T-helper 2 cell treated with Interferon-gamma antibody and Interleukin-4, amounts not matched to agents 5 μg/mL and 100 μg/mL, for 36 hours (primary cell): Measurements from ENCODE around the gene ACLY.
"Not testable (repeated sequence)": the region's sequence is repeated elsewhere in the genome, so short reads cannot be mapped to it uniquely, and the experiment has no call there.

Experiments
- DNase-seq: peaks from one replicate; pipeline ENCODE4 v3.0.0; 2021; ENCODE audit warnings: low spot score
- H3K27ac Mint-ChIP-seq: one replicate; pipeline ENCODE4 v1.8.0; 2021; ENCODE audit warnings: mild to moderate bottlenecking, mixed read lengths
- H3K27me3 Mint-ChIP-seq: one replicate; pipeline ENCODE4 v1.8.0; 2021; ENCODE audit warnings: low read depth, mixed read lengths
- H3K36me3 Mint-ChIP-seq: one replicate; pipeline ENCODE4 v1.8.0; 2021; ENCODE audit warnings: low read depth, mixed read lengths
- H3K4me1 Mint-ChIP-seq: one replicate; pipeline ENCODE4 v1.8.0; 2021; ENCODE audit warnings: low read depth, mixed read lengths
- H3K4me3 Mint-ChIP-seq: one replicate; pipeline ENCODE4 v1.8.0; 2022; ENCODE audit warnings: mild to moderate bottlenecking, moderate library complexity, mixed read lengths
- H3K9me3 Mint-ChIP-seq: one replicate; pipeline ENCODE4 v1.8.0; 2021; ENCODE audit warnings: mixed read lengths

Gene ACLY

DNA sequence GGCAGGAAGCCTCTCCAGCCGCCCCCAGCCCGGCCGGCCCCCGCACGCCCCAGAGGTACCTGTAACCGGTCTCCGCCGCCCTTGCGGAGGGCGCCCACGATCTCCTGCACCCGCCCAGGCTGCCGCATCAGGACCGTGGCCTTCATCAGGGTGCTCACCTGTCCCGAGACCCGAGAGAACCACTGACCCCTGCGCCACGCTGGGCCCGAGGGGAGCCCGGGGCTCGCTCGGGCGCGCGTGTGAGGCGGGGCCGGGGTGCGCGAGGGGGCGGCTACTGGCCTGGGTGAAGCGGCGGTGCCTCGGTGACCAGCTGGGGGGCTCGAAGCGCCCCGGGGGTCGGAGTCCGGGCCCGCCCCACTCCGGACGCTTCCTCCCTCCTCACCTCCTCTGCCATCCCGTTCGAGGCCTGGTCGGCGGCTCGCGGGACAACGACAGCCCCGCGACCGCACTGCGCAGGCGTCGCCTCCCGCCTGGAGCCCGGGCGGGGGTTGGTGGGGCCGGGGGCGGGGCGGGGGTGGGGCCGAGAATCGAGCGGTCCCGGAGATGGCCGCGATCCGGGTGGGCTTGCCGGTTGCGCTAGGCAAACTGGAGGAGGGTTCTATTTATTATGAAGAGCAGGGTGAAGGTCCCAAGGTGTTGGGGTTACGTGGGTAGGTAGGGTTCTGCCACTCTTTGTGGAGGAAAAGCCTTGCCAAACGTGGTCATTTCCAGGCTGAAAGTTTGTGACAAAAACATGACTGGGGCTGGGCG lies 82.8 kb downstream of the ACLY start, which contains the start of gene NT5C3B:
Gene NT5C3B, minus strand, starts transcription at position 433 of the 750 bp plus-strand sequence. Its CDS starts 39 bp downstream, at position 394.
- Mint-ChIP-seq H3K4me3 (peak within 1 kb of the TSS; percentile 84), H3K4me1 (peaks cover 13% of the 10 kb centered on the region), H3K27me3 (peaks cover 2% of the 10 kb centered on the region), H3K27ac (peak within 1 kb of the TSS; percentile 62), H3K36me3 (peaks cover 8% of the 10 kb centered on the region), H3K9me3 (no peaks in the 10 kb centered on the region)
- DNase-seq: peak; percentile 51

- peaks cover 2% of the 10 kb centered on the region for H3K27me3 Mint-ChIP-seq
- no peak for DNase-seq
- H3K4me3 Mint-ChIP-seq: peak overlapping the region; percentile 84
- no peaks in the 10 kb centered on the region for H3K9me3 Mint-ChIP-seq
- peaks cover 13% of the 10 kb centered on the region for H3K4me1 Mint-ChIP-seq
- peaks cover 8% of the 10 kb centered on the region for H3K36me3 Mint-ChIP-seq
- peak overlapping the region; percentile 62 for H3K27ac Mint-ChIP-seq
Measured at GRCh38 chr17:41835214-41835799, 83.4 kb downstream of the ACLY start.

GRCh38 chr17:41829961-41830360 lies 88.8 kb downstream of the ACLY start:
- peaks cover 21% of the 10 kb centered on the region for H3K36me3 Mint-ChIP-seq
- DNase-seq, H3K9me3 Mint-ChIP-seq, H3K4me3 Mint-ChIP-seq, H3K4me1 Mint-ChIP-seq, H3K27me3 Mint-ChIP-seq, H3K27ac Mint-ChIP-seq: not testable (repeated sequence)

DNA sequence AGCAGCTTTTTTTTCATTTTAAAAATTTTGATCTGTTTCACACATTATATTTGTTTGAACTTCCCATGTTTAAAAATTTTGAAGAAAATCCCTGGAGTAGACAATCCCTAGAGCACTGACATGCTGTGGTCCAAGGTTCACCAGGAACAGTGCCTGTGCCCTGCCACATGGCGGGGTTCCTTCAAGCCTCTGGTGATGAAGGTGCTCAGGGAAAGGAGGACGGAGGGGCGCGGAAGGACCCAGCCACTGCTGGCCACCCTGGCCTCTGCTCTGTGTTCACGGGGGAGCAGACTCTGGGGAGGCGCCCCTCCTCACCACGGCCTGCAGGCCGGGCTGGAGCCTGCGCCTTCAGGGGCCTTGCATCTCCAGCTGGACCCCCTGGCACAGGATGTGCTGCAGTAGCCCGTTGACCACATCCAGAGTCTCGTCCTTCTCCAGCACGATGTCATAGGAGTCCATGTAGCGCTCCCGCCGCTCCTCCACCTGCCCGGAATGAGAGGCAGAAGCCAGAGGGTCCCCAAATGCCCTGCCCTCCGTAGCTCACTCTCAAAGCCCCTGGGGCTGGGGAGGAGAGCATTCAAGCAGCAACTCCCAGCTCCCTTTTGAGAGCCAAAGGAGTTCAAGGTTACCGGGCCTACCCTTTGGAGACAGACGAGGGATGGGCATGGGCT lies 93.4 kb downstream of the ACLY start:
- DNase-seq: no peak
- Mint-ChIP-seq H3K4me3 (no peak overlapping the region), H3K4me1 (no peaks in the 10 kb centered on the region), H3K27me3 (no peaks in the 10 kb centered on the region), H3K27ac (no peak overlapping the region), H3K36me3 (peaks cover 15% of the 10 kb centered on the region), H3K9me3 (no peaks in the 10 kb centered on the region)

DNA sequence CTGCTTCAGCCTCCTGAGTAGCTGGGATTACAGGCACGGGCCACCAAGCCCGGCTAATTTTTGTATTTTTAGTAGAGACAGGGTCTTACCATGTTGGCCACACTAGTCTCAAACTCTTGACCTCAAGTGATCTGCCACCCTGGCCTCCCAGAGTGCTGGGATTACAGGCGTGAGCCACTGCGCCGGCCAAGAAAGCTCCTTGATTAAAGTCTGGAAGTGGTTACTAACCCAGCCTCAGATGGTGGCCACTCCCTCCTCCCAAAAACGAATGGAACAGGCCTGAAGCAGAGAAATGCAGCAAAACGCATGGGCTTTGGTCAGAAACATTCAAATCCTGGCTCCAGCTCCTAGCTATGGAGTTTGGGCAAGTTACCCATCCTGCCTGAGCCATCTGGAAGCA lies 94.7 kb downstream of the ACLY start:
- peaks cover 6% of the 10 kb centered on the region for H3K36me3 Mint-ChIP-seq
- H3K9me3 Mint-ChIP-seq: no peaks in the 10 kb centered on the region
- H3K27ac Mint-ChIP-seq: no peak overlapping the region
- H3K4me1 Mint-ChIP-seq: no peaks in the 10 kb centered on the region
- H3K27me3 Mint-ChIP-seq: no peaks in the 10 kb centered on the region
- H3K4me3 Mint-ChIP-seq: no peak overlapping the region
- no peak for DNase-seq

DNA sequence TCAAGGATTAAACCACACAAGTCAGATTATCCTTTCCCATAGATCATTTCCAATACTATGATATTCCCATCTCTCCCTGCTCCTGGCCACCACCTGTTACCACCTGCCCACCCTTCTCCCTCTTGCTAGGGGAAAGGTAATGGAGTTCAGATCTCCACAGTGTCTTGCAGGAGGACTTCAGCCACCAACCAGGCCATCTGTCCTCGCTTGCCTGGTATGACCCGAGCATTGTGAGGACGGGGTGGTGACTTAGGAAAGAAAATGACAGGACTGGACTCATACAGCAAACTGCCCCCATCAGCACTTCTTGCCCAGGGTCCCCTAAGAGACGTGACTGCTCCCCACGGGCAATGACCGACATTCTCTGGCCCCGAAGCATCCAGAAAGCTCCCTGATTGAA lies 95.2 kb downstream of the ACLY start:
- peaks cover 6% of the 10 kb centered on the region for H3K36me3 Mint-ChIP-seq
- H3K9me3 Mint-ChIP-seq: no peaks in the 10 kb centered on the region
- H3K27me3 Mint-ChIP-seq: no peaks in the 10 kb centered on the region
- no peak for DNase-seq
- no peak overlapping the region for H3K27ac Mint-ChIP-seq
- no peaks in the 10 kb centered on the region for H3K4me1 Mint-ChIP-seq
- H3K4me3 Mint-ChIP-seq: no peak overlapping the region

GRCh38 chr17:41823141-41823524 lies 95.6 kb downstream of the ACLY start:
- no peaks in the 10 kb centered on the region for H3K9me3 Mint-ChIP-seq
- no peak overlapping the region for H3K27ac Mint-ChIP-seq
- no peak overlapping the region for H3K4me3 Mint-ChIP-seq
- H3K36me3 Mint-ChIP-seq: peaks cover 6% of the 10 kb centered on the region
- no peaks in the 10 kb centered on the region for H3K4me1 Mint-ChIP-seq
- H3K27me3 Mint-ChIP-seq: no peaks in the 10 kb centered on the region
- DNase-seq: no peak

DNA sequence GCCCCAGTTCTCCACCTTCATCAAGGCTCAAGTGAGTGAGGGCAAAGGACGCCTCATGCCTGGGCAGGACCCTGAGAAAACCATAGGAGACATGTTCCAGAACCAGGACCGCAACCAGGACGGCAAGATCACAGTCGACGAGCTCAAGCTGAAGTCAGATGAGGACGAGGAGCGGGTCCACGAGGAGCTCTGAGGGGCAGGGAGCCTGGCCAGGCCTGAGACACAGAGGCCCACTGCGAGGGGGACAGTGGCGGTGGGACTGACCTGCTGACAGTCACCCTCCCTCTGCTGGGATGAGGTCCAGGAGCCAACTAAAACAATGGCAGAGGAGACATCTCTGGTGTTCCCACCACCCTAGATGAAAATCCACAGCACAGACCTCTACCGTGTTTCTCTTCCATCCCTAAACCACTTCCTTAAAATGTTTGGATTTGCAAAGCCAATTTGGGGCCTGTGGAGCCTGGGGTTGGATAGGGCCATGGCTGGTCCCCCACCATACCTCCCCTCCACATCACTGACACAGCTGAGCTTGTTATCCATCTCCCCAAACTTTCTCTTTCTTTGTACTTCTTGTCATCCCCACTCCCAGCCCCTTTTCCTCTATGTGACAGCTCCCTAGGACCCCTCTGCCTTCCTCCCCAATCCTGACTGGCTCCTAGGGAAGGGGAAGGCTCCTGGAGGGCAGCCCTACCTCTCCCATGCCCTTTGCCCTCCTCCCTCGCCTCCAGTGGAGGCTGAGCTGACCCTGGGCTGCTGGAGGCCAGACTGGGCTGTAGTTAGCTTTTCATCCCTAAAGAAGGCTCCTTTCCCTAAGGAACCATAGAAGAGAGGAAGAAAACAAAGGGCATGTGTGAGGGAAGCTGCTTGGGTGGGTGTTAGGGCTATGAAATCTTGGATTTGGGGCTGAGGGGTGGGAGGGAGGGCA lies 96.3 kb downstream of the ACLY start:
- Mint-ChIP-seq H3K27ac (no peak overlapping the region), H3K27me3 (no peaks in the 10 kb centered on the region), H3K9me3 (no peaks in the 10 kb centered on the region)

GRCh38 chr17:41821776-41822175 lies 97.0 kb downstream of the ACLY start:
- DNase-seq: no peak
- Mint-ChIP-seq H3K9me3 (no peaks in the 10 kb centered on the region), H3K4me3 (no peak overlapping the region), H3K4me1 (no peaks in the 10 kb centered on the region), H3K27ac (no peak overlapping the region), H3K36me3 (peaks cover 4% of the 10 kb centered on the region), H3K27me3 (no peaks in the 10 kb centered on the region)

More for the DNA sequence above, 96.3 kb downstream of the ACLY start:
- Mint-ChIP-seq H3K4me3 (no peak overlapping the region), H3K36me3 (peaks cover 6% of the 10 kb centered on the region), H3K4me1 (no peaks in the 10 kb centered on the region)
- DNase-seq: no peak

GRCh38 chr17:41818024-41818423 lies 100.7 kb downstream of the ACLY start:
- H3K9me3 Mint-ChIP-seq: no peaks in the 10 kb centered on the region
- H3K27ac Mint-ChIP-seq: no peak overlapping the region
- no peak for DNase-seq
- peaks cover 2% of the 10 kb centered on the region for H3K4me1 Mint-ChIP-seq
- H3K4me3 Mint-ChIP-seq: no peak overlapping the region
- H3K36me3 Mint-ChIP-seq: no peaks in the 10 kb centered on the region
- H3K27me3 Mint-ChIP-seq: peaks cover 7% of the 10 kb centered on the region
